ENCODE measurements around the gene AASS. TPM values are rescaled to one million over a fixed set of nuclear protein-coding genes. Genes with fewer than 3 reads are reported as not detected.

AASS gene
- total and polyA plus RNA-seq, 10 of the 15 experiments (the other 5 are each of a cell fraction or from before 2014, with no cell fraction given): 0.09 to 8.0 (median 0.39) TPM

DNA sequence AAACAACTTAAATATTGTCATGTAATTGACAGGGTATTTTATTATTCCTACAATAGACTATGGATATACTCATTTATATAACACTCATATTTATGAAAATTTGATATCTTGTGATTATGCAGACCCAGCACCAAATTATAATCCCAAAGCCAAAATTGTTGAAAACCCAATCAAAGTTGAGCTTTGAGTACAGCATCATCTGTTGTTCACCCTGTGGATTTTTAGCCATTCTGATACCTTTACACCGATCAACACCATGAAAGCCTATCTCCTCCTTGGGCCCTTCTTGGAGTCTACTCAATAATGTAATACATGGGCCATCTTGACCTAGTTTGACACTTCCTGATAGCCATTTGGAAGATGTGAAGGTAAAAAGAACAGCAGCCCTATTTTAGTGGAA, 49.5 kb downstream of the AASS start:
- no peak for FAIRE-seq

More for the DNA sequence above, 49.5 kb downstream of the AASS start:
- ChIA-PET POLR2A (no interaction called here), SMC1A (ENCODE audit: uncharacterized antibody, unreplicated experiment) (interaction anchor here (1.4 to 3.2 kb wide), 2 partner anchors 434 to 440 kb away, joined by 5 to 36 read pairs; no protein-coding TSS in a partner anchor), RAD21 (ENCODE audit: unreplicated experiment) (interaction anchor here (0.7 to 1.5 kb wide), 2 partner anchors 434 to 438 kb away, joined by 3 to 5 read pairs; no protein-coding TSS in a partner anchor), CTCF (interaction anchor here (0.8 to 3.8 kb wide), 5 partner anchors 9 to 437 kb away, joined by 3 to 108 read pairs (median 3); no protein-coding TSS in a partner anchor)
- no peak for ATAC-seq
- intact Hi-C loops (cut with micrococcal nuclease; ENCODE audit: unreplicated experiment): loop anchor here (5.0 kb wide), 1 partner anchor 123 kb away; no protein-coding TSS in a partner anchor
- Histone ChIP-seq H3K27ac (ENCODE audit: control insufficient read depth, insufficient read depth) (no peak overlapping the region), H3K4me2 (ENCODE audit: control insufficient read depth, insufficient read depth) (no peak overlapping the region), H4K20me1 (ENCODE audit: control insufficient read depth, insufficient read depth) (no peaks in the 10 kb centered on the region), H3K9ac (ENCODE audit: control insufficient read depth, insufficient read depth, low read length) (no peak overlapping the region), H3K27me3 (replicated peaks in 1 of 2; ENCODE audit: control insufficient read depth in 2 of 2, insufficient read depth in 2 of 2, low read length in 1 of 2) (no peaks in the 10 kb centered on the region), H3K4me1 (ENCODE audit: control insufficient read depth, insufficient read depth, low read length) (no peaks in the 10 kb centered on the region), H2AFZ (ENCODE audit: control insufficient read depth, low read depth, low read length) (no peak overlapping the region), H3K4me3 (no peak overlapping the region), H3K9me3 (replicated peaks; ENCODE audit: control insufficient read depth, insufficient read depth, low read length) (no peaks in the 10 kb centered on the region), H3K36me3 (ENCODE audit: control insufficient read depth in 2 of 2, insufficient read depth in 2 of 2, low read length in 1 of 2) (no peaks in the 10 kb centered on the region), H3K79me2 (ENCODE audit: control insufficient read depth, insufficient read depth, low read length) (no peaks in the 10 kb centered on the region)
- no peak for DNase-seq (ENCODE audit: low read depth, low spot score)
- TF ChIP-seq ZBED1 (IDR thresholded peaks at IDR 0.05; ENCODE audit: borderline replicate concordance): no peak
- no peak for TF ChIP-seq CBX5 (IDR thresholded peaks at IDR 0.05; ENCODE audit: low read depth)
- TF ChIP-seq RFX5 (IDR thresholded peaks at IDR 0.05; ENCODE audit: low read depth, low read length): 0 out of 2 replicates have a peak, but pooled peaks have one; percentile 27
- TF ChIP-seq, protein P1, sequence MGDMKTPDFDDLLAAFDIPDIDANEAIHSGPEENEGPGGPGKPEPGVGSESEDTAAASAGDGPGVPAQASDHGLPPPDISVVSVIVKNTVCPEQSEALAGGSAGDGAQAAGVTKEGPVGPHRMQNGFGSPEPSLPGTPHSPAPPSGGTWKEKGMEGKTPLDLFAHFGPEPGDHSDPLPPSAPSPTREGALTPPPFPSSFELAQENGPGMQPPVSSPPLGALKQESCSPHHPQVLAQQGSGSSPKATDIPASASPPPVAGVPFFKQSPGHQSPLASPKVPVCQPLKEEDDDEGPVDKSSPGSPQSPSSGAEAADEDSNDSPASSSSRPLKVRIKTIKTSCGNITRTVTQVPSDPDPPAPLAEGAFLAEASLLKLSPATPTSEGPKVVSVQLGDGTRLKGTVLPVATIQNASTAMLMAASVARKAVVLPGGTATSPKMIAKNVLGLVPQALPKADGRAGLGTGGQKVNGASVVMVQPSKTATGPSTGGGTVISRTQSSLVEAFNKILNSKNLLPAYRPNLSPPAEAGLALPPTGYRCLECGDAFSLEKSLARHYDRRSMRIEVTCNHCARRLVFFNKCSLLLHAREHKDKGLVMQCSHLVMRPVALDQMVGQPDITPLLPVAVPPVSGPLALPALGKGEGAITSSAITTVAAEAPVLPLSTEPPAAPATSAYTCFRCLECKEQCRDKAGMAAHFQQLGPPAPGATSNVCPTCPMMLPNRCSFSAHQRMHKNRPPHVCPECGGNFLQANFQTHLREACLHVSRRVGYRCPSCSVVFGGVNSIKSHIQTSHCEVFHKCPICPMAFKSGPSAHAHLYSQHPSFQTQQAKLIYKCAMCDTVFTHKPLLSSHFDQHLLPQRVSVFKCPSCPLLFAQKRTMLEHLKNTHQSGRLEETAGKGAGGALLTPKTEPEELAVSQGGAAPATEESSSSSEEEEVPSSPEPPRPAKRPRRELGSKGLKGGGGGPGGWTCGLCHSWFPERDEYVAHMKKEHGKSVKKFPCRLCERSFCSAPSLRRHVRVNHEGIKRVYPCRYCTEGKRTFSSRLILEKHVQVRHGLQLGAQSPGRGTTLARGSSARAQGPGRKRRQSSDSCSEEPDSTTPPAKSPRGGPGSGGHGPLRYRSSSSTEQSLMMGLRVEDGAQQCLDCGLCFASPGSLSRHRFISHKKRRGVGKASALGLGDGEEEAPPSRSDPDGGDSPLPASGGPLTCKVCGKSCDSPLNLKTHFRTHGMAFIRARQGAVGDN (IDR thresholded peaks at IDR 0.05): no peak
- no peak for TF ChIP-seq SMAD1 (IDR thresholded peaks at IDR 0.05; ENCODE audit: low read depth, partially characterized antibody)
- TF ChIP-seq, protein P2, sequence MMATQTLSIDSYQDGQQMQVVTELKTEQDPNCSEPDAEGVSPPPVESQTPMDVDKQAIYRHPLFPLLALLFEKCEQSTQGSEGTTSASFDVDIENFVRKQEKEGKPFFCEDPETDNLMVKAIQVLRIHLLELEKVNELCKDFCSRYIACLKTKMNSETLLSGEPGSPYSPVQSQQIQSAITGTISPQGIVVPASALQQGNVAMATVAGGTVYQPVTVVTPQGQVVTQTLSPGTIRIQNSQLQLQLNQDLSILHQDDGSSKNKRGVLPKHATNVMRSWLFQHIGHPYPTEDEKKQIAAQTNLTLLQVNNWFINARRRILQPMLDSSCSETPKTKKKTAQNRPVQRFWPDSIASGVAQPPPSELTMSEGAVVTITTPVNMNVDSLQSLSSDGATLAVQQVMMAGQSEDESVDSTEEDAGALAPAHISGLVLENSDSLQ (IDR thresholded peaks at IDR 0.05): no peak
- no peak for TF ChIP-seq ESRRA (IDR thresholded peaks at IDR 0.05; ENCODE audit: low read length)
- TF ChIP-seq HCFC1 (IDR thresholded peaks at IDR 0.05; ENCODE audit: low read length): no peak
- no peak for TF ChIP-seq ZNF622 (IDR thresholded peaks at IDR 0.05)
- 95% methylated on average over 1 of the region's 1 CpG for WGBS (ENCODE audit: insufficient coverage, insufficient replicate concordance, low lambda C conversion rate, missing lambda C conversion rate)
- BruUV-seq (replicated peaks): no TSS peak
- in situ Hi-C loops (cut with MboI): loop anchor here (5.0 kb wide), 1 partner anchor 438 kb away; no protein-coding TSS in a partner anchor

Data from GM12878 (cell line).